ENCODE results near the gene REX1BD.

- TF ChIP-seq JUND (CRISPR knock-in tag; IDR thresholded peaks at IDR 0.05) (no peak), DPF2 (CRISPR knock-in tag; IDR thresholded peaks at IDR 0.05; ENCODE audit: borderline replicate concordance, low read depth) (no peak), RAD21 (CRISPR knock-in tag; IDR thresholded peaks at IDR 0.05) (no peak), CBX1 (IDR thresholded peaks at IDR 0.05; ENCODE audit: low read depth) (no peak), ZGPAT (CRISPR knock-in tag; IDR thresholded peaks at IDR 0.05) (no peak)
Measured at GRCh38 chr19:18562086-18562485, 26.5 kb upstream of the REX1BD start.
